Muscle layer of colon (tissue), 2 donors: ENCODE data around the gene RAPGEF5.

Experiments
- H3K27ac ChIP-seq: one replicate; pipeline ENCODE4 v1.7.0; 2013; ENCODE audit warnings: low read depth, mild to moderate bottlenecking, low read length, moderate library complexity
- H3K27me3 ChIP-seq, 2 donors: one replicate each; pipeline ENCODE4 v1.7.0; 2013; ENCODE audit warnings: low read length in 2 of 2, mild to moderate bottlenecking in 2 of 2; ENCODE audit not compliant: insufficient read depth in 2 of 2, control insufficient read depth in 1 of 2
- H3K36me3 ChIP-seq: one replicate; pipeline ENCODE4 v1.7.0; 2013; ENCODE audit warnings: mild to moderate bottlenecking, low read length; ENCODE audit not compliant: insufficient read depth
- H3K4me1 ChIP-seq: one replicate; pipeline ENCODE4 v1.7.0; 2013; ENCODE audit warnings: mild to moderate bottlenecking, low read length; ENCODE audit not compliant: insufficient read depth
- H3K4me3 ChIP-seq, 2 donors: one replicate each; pipeline ENCODE4 v1.7.0; 2013; ENCODE audit warnings: low read length in 2 of 2, low read depth in 1 of 2, mild to moderate bottlenecking in 1 of 2, moderate library complexity in 1 of 2
- H3K9ac ChIP-seq: one replicate; pipeline ENCODE4 v1.7.0; 2013; ENCODE audit warnings: low read length
- H3K9me3 ChIP-seq: one replicate; pipeline ENCODE4 v1.7.0; 2013; ENCODE audit warnings: mild to moderate bottlenecking, low read length
- donor health status: abdominal sarcoma.
- donor health status: Adenocarcinoma of cecum.

The RAPGEF5 gene

DNA sequence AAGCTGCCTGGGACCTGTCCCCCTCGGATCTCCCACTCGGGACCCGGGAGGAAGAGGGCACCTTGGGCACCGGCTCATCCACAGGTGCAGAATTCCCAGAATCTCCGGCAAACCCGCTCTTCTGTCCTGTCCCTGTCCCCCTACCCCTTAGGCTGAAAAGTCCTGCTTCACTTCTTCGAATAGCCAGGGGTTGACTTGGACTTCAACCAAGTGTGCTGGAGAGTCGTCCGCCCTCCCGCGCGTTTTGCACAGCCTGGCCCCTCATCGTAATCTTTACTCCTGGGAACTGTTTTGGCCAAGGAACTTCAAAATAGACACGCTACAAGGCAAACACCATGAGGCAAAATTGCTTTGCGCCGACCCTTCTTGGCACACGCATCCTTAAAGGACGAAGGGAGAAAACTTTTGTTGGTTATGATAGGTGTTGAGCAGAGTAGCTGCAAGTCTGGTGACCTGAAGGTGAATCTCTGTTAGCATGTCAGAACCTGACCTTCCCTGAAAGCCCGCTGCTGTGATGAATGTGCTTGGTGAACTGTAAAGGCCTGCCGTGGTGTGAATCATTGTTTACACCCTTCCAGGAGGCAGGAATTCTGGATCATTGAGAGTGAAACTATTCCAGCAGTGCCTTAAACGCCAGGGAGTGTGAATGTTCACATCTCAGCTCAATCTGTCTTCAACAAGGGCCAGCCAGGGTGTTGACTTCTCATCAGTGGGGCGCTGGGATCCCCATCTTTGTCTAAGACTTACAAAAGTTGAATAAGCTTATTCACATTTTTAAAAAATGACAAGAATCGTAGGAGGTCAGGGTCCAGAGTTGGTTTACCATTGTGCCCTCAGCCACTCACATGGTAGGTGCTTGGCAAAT lies 589 bp upstream of the RAPGEF5 start:
- Histone ChIP-seq H3K4me1 (no peaks in the 10 kb centered on the region), H3K27me3 (peaks cover 0 to 6% of the 10 kb centered on the region in 2 donors), H3K36me3 (no peaks in the 10 kb centered on the region), H3K9ac (no peak overlapping the region), H3K9me3 (peaks cover 4% of the 10 kb centered on the region), H3K27ac (no peak overlapping the region), H3K4me3 (no peak overlapping the region)

GRCh38 chr7:22356010-22356691 lies 803 bp downstream of the RAPGEF5 start:
- Histone ChIP-seq H3K9ac (no peak overlapping the region), H3K27me3 (peaks cover 0 to 6% of the 10 kb centered on the region in 2 donors), H3K27ac (no peak overlapping the region), H3K9me3 (peaks cover 4% of the 10 kb centered on the region), H3K4me1 (no peaks in the 10 kb centered on the region), H3K4me3 (no peak overlapping the region), H3K36me3 (no peaks in the 10 kb centered on the region)

- H3K27ac ChIP-seq = no peak overlapping the region
- no peak overlapping the region for H3K4me3 ChIP-seq
- H3K9ac ChIP-seq = no peak overlapping the region
- H3K9me3 ChIP-seq = peaks cover 4% of the 10 kb centered on the region
- H3K27me3 ChIP-seq = peaks cover 0 to 6% of the 10 kb centered on the region in 2 donors
- no peaks in the 10 kb centered on the region for H3K36me3 ChIP-seq
- no peaks in the 10 kb centered on the region for H3K4me1 ChIP-seq
These were observed 1.3 kb downstream of the RAPGEF5 start for GRCh38 chr7:22355620-22356009.

- Histone ChIP-seq H3K4me3 (no peak overlapping the region), H3K9ac (no peak overlapping the region), H3K27ac (no peak overlapping the region), H3K27me3 (peaks cover 0 to 6% of the 10 kb centered on the region in 2 donors), H3K36me3 (no peaks in the 10 kb centered on the region), H3K9me3 (peaks cover 4% of the 10 kb centered on the region), H3K4me1 (no peaks in the 10 kb centered on the region)
These were observed 2.5 kb downstream of the RAPGEF5 start for GRCh38 chr7:22354462-22354861.

DNA sequence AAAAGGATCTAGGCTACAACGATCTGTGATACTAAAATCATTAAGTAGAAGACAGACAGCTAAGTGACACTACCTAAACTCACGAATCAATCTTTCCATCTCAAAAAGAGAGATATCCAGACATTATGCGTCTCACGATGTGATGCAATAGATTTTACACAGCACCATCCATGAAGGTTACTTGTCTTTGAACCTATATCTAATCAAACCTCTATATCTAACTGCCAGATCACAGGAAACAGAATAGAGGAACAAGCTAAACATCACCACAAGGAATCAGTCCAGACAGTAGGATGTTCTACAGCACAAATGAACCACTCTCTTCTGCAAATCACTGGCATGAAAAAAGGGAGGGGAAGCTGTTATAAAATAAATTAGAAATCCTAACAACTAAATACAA lies 4.1 kb downstream of the RAPGEF5 start:
- H3K27me3 ChIP-seq = peaks cover 0 to 6% of the 10 kb centered on the region in 2 donors
- no peak overlapping the region for H3K27ac ChIP-seq
- H3K9me3 ChIP-seq = peaks cover 4% of the 10 kb centered on the region
- H3K9ac ChIP-seq = no peak overlapping the region
- H3K4me3 ChIP-seq = no peak overlapping the region
- no peaks in the 10 kb centered on the region for H3K4me1 ChIP-seq
- H3K36me3 ChIP-seq = no peaks in the 10 kb centered on the region

GRCh38 chr7:22351878-22352277 lies 5.1 kb downstream of the RAPGEF5 start:
- no peak overlapping the region for H3K9ac ChIP-seq
- no peaks in the 10 kb centered on the region for H3K36me3 ChIP-seq
- H3K9me3 ChIP-seq = peaks cover 4% of the 10 kb centered on the region
- no peak overlapping the region for H3K27ac ChIP-seq
- peaks cover 0 to 3% of the 10 kb centered on the region in 2 donors for H3K27me3 ChIP-seq
- H3K4me1 ChIP-seq = no peaks in the 10 kb centered on the region
- H3K4me3 ChIP-seq = no peak overlapping the region

DNA sequence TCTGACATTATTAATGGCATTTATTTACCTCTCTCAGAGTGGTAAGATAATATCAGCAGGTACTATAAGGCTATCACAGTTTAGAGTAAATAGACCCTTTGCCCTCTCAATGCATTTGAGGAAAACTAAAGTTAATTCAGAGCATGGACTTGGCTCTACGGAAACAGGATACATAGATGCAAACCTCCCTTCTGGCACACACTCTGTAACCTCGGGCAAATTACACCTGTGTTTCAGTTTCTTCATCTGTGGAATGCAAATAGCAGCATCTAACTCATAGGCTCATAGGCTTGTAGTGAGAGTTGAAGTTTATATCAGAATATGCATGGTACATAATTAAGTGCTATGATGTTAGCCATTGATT lies 5.6 kb downstream of the RAPGEF5 start:
- Histone ChIP-seq H3K27ac (no peak overlapping the region), H3K36me3 (no peaks in the 10 kb centered on the region), H3K4me3 (no peak overlapping the region), H3K9ac (no peak overlapping the region), H3K9me3 (peaks cover 4% of the 10 kb centered on the region), H3K27me3 (peaks cover 0 to 3% of the 10 kb centered on the region in 2 donors), H3K4me1 (no peaks in the 10 kb centered on the region)

GRCh38 chr7:22350466-22351328 lies 6.3 kb downstream of the RAPGEF5 start:
- Histone ChIP-seq H3K9ac (no peak overlapping the region), H3K9me3 (peaks cover 4% of the 10 kb centered on the region), H3K4me1 (no peaks in the 10 kb centered on the region), H3K36me3 (no peaks in the 10 kb centered on the region), H3K27ac (no peak overlapping the region), H3K4me3 (no peak overlapping the region), H3K27me3 (peaks cover 0 to 3% of the 10 kb centered on the region in 2 donors)

- no peak overlapping the region for H3K27ac ChIP-seq
- no peaks in the 10 kb centered on the region for H3K36me3 ChIP-seq
These were observed 8.6 kb downstream of the RAPGEF5 start for GRCh38 chr7:22348379-22348778.

DNA sequence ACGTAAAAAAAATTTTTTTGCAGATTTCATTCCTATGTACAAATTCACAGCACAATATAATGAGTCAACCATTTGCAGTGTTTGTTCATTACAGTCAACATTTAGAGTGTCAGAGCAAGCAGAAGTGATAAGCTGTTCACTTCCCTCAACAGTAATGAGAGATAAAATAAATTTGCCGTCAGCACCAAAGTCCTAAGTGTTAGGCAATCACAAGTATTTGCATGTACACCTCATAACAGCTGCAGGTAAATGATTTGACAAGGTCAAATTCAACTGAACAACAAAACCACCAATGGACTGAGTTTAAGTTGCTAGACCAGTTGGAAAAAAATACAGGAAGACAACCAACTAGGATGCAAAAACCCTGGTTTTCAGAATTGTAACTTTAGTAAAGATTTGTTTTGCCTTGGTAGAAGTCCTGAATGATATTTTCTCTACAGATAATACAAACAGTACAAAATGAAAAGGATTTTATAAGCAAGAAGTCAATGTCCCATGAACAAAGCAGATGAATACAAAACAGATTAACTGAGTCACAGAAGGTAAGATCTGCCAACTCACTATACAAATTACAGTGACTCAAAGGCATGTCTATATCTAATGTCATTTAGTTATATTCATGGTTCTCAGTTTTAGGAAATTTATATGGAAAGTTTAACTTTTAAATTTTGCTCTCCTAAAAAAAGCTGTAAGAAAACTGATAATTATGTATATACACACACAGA lies 10.4 kb downstream of the RAPGEF5 start:
- Histone ChIP-seq H3K4me3 (no peak overlapping the region), H3K36me3 (no peaks in the 10 kb centered on the region), H3K27ac (no peak overlapping the region), H3K9ac (no peak overlapping the region), H3K9me3 (no peaks in the 10 kb centered on the region), H3K27me3 (no peaks in the 10 kb centered on the region), H3K4me1 (no peaks in the 10 kb centered on the region)

More at GRCh38 chr7:22348379-22348778, 8.6 kb downstream of the RAPGEF5 start:
- H3K9me3 ChIP-seq = no peaks in the 10 kb centered on the region
- H3K27me3 ChIP-seq = no peaks in the 10 kb centered on the region
- no peaks in the 10 kb centered on the region for H3K4me1 ChIP-seq
- no peak overlapping the region for H3K4me3 ChIP-seq
- no peak overlapping the region for H3K9ac ChIP-seq

- Histone ChIP-seq H3K27me3 (no peaks in the 10 kb centered on the region), H3K4me3 (no peak overlapping the region), H3K9ac (no peak overlapping the region), H3K36me3 (no peaks in the 10 kb centered on the region), H3K9me3 (no peaks in the 10 kb centered on the region), H3K27ac (no peak overlapping the region), H3K4me1 (no peaks in the 10 kb centered on the region)
These were observed 12.3 kb downstream of the RAPGEF5 start for GRCh38 chr7:22344655-22345054.
